B cell (primary cell): ENCODE data around the gene APOO. TPM values are rescaled to one million over a fixed set of nuclear protein-coding genes. Genes with fewer than 3 reads are reported as not detected.

Experiments
- ATAC-seq: fragments of 200-7000 bp; cut with Tn5 transposase; one replicate; pipeline ENCODE4 v1.10.0; 2021; ENCODE audit warnings: low read depth, mild to moderate bottlenecking, moderate number of reproducible peaks, moderate library complexity
- CTCF ChIA-PET: fragments of 350-600 bp; sonication (Branson Sonifier 250); formaldehyde crosslinking; loops from one replicate; lab custom pipeline; 2021; ENCODE audit warnings: antibody characterized with exemption, inconsistent platforms; lab: Charles Lee
- POLR2A ChIA-PET: fragments of 350-600 bp; sonication (Branson Sonifier 250); formaldehyde crosslinking; loops from one replicate; lab custom pipeline; 2021; ENCODE audit warnings: antibody characterized with exemption; lab: Charles Lee
- DNase-seq: peaks from one replicate; pipeline ENCODE4 v3.0.0; 2013
- H2AFZ ChIP-seq: 2 replicates; pipeline ENCODE4 v1.6.1; 2012; ENCODE audit warnings: mild to moderate bottlenecking, low read depth, low read length; ENCODE audit not compliant: insufficient read depth, poor library complexity, severe bottlenecking
- H3K27ac ChIP-seq, 2 donors: 1 replicate in 1 of 2; 2 replicates in 1 of 2; pipeline ENCODE4 v1.5.1; 2012 to 2013; ENCODE audit warnings: low read length in 2 of 2, mild to moderate bottlenecking in 2 of 2, moderate library complexity in 1 of 2
- H3K27me3 ChIP-seq, 4 experiments: fragments of 200-600 bp in 1 of 4; sonication (generic) in 1 of 4; replicated peaks in 1 of 4; 1 replicate in 2 of 4; 2 replicates in 2 of 4; pipeline versions ENCODE4 v1.6.1 to v1.7.0; 2013 to 2016; ENCODE audit warnings: low read length in 3 of 4, mild to moderate bottlenecking in 2 of 4, mixed read lengths in 1 of 4, moderate library complexity in 1 of 4; ENCODE audit not compliant: insufficient read depth in 4 of 4, control insufficient read depth in 3 of 4; ENCODE audit errors: control extremely low read depth in 1 of 4
- H3K36me3 ChIP-seq, 2 experiments: replicated peaks in 1 of 2; 1 replicate in 1 of 2; 2 replicates in 1 of 2; pipeline versions ENCODE4 v1.6.1 to v1.7.1; 2013; ENCODE audit warnings: low read length in 1 of 2; ENCODE audit not compliant: insufficient read depth in 2 of 2, control insufficient read depth in 1 of 2; ENCODE audit errors: control extremely low read depth in 1 of 2, extremely low read depth in 1 of 2
- H3K4me1 ChIP-seq, 2 donors: fragments of 200-600 bp in 1 of 2; sonication (generic) in 1 of 2; 1 replicate in 1 of 2; 2 replicates in 1 of 2; pipeline versions ENCODE4 v1.5.1 to v1.6.1; 2013 to 2017; ENCODE audit warnings: low read length in 2 of 2; ENCODE audit not compliant: control insufficient read depth in 2 of 2, insufficient read depth in 2 of 2
- H3K4me2 ChIP-seq: replicated peaks from 2 replicates; pipeline ENCODE3; 2012; ENCODE audit warnings: mild to moderate bottlenecking, low read depth, low read length; ENCODE audit not compliant: poor library complexity, severe bottlenecking
- H3K4me3 ChIP-seq, 5 experiments: fragments of 200-600 bp in 1 of 5; sonication (generic) in 1 of 5; 1 replicate in 3 of 5; 2 replicates in 2 of 5; pipeline versions ENCODE4 v1.5.1 to v1.7.0; 2011 to 2016; ENCODE audit warnings: low read length in 4 of 5, mild to moderate bottlenecking in 4 of 5, low read depth in 2 of 5, control low read depth in 1 of 5, moderate library complexity in 1 of 5; ENCODE audit not compliant: insufficient read depth in 1 of 5; ENCODE audit errors: control extremely low read depth in 1 of 5, extremely low read depth in 1 of 5
- H3K79me2 ChIP-seq: fragments of 200-600 bp; sonication (generic); one replicate; pipeline ENCODE4 v1.6.0; 2016; ENCODE audit warnings: low read length; ENCODE audit not compliant: control insufficient read depth, insufficient read depth
- H3K9ac ChIP-seq: fragments of 200-600 bp; sonication (generic); 2 replicates; pipeline ENCODE4 v1.6.1; 2017; ENCODE audit warnings: mild to moderate bottlenecking, low read length, moderate library complexity
- H3K9me3 ChIP-seq, 3 donors: one replicate each; pipeline versions ENCODE4 v1.6.1 to v1.7.1; 2013; ENCODE audit warnings: low read length in 2 of 3; ENCODE audit not compliant: control insufficient read depth in 2 of 3, insufficient read depth in 1 of 3; ENCODE audit errors: control extremely low read depth in 1 of 3
- H4K20me1 ChIP-seq: 2 replicates; pipeline ENCODE4 v1.6.0; 2012; ENCODE audit warnings: mild to moderate bottlenecking, low read length; ENCODE audit not compliant: insufficient read depth, control insufficient read depth, poor library complexity, severe bottlenecking
- H3K27ac Mint-ChIP-seq: one replicate; pipeline ENCODE4 v1.8.0; 2021; ENCODE audit warnings: mixed read lengths
- H3K27me3 Mint-ChIP-seq: one replicate; pipeline ENCODE4 v1.8.0; 2021; ENCODE audit warnings: mixed read lengths
- H3K4me1 Mint-ChIP-seq: one replicate; pipeline ENCODE4 v1.8.0; 2021; ENCODE audit warnings: mixed read lengths
- H3K4me3 Mint-ChIP-seq: one replicate; pipeline ENCODE4 v1.8.0; 2021; ENCODE audit warnings: mixed read lengths
- H3K9me3 Mint-ChIP-seq: one replicate; pipeline ENCODE4 v1.8.0; 2022; ENCODE audit warnings: mixed read lengths; ENCODE audit not compliant: insufficient read depth
- EZH2 ChIP-seq: IDR thresholded peaks from 2 replicates; pipeline ENCODE4 v1.6.1; 2012; ENCODE audit warnings: borderline replicate concordance, low read depth, mild to moderate bottlenecking, moderate library complexity, low read length; ENCODE audit not compliant: insufficient read depth, poor library complexity, severe bottlenecking
- WGBS: methylation state at CpG from one replicate; pipeline ENCODE4 v1.1.5; 2013; ENCODE audit warnings: missing lambda C conversion rate; ENCODE audit not compliant: insufficient coverage; 5-methylcytosine and 5-hydroxymethylcytosine counted together
- intact Hi-C: fragments of 100-400 bp; cut with micrococcal nuclease; formaldehyde crosslinking; loops from one replicate; pipeline ENCODE4 v1.10.0; 2022
- polyA plus RNA-seq: library from polyadenylated mRNA; depleted of rRNA; stranded (reverse); fragments of >200 nt; gene quantifications from 2 replicates; pipeline ENCODE4 v1.2.3, GENCODE V29; 2012
- total RNA-seq, 2 donors: library from RNA; stranded (reverse); fragments of 120-200 nt in 1 of 2; gene quantifications; 1 replicate in 1 of 2; 2 replicates in 1 of 2; pipeline versions ENCODE4 v1.2.3 to v1.2.4, GENCODE V29; 2013 to 2022
- TF ChIP-seq, protein P1 (sequence below): fragments of 200-600 bp; IDR thresholded peaks from one replicate; pipeline ENCODE4 v1.8.0; 2022; ENCODE audit warnings: antibody characterized with exemption, mild to moderate bottlenecking

Gene APOO
- total and polyA plus RNA-seq, 2 donors (not counting 1 experiment from before 2014, with no cell fraction given) = 4.7 to 7.2 TPM

- no peaks in the 10 kb centered on the region for H3K9me3 ChIP-seq
- peak overlapping the region; percentile 47 for H3K9ac ChIP-seq
- ATAC-seq = peak; percentile 87
- TF ChIP-seq, protein P1, sequence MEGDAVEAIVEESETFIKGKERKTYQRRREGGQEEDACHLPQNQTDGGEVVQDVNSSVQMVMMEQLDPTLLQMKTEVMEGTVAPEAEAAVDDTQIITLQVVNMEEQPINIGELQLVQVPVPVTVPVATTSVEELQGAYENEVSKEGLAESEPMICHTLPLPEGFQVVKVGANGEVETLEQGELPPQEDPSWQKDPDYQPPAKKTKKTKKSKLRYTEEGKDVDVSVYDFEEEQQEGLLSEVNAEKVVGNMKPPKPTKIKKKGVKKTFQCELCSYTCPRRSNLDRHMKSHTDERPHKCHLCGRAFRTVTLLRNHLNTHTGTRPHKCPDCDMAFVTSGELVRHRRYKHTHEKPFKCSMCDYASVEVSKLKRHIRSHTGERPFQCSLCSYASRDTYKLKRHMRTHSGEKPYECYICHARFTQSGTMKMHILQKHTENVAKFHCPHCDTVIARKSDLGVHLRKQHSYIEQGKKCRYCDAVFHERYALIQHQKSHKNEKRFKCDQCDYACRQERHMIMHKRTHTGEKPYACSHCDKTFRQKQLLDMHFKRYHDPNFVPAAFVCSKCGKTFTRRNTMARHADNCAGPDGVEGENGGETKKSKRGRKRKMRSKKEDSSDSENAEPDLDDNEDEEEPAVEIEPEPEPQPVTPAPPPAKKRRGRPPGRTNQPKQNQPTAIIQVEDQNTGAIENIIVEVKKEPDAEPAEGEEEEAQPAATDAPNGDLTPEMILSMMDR = no peak
- no peak for TF ChIP-seq EZH2
- Mint-ChIP-seq H3K4me1 (peaks cover 10% of the 10 kb centered on the region), H3K27me3 (no peaks in the 10 kb centered on the region), H3K27ac (peak overlapping the region; percentile 89), H3K9me3 (no peaks in the 10 kb centered on the region), H3K4me3 (peak overlapping the region; percentile 70)
- intact Hi-C loops = loop anchor here (1.0 kb wide), 1 partner anchor 45 kb away; the partner anchor contains the start of gene CXorf58
- peak overlapping the region; percentile 15 to 60 (median 29) for H3K4me3 ChIP-seq
- ChIA-PET CTCF (interaction anchor here (1.1 to 1.5 kb wide), 3 partner anchors 29 to 73 kb away, joined by 3 to 4 read pairs (median 3); no protein-coding TSS in a partner anchor), POLR2A (interaction anchor here (0.6 kb wide), 1 partner anchor 44 kb away, joined by 4 read pairs; no protein-coding TSS in a partner anchor)
- H3K79me2 ChIP-seq = no peaks in the 10 kb centered on the region
- H3K4me1 ChIP-seq = peaks cover 6 to 17% of the 10 kb centered on the region in 2 donors
- peak overlapping the region; percentile 67 for H3K4me2 ChIP-seq
- no peaks in the 10 kb centered on the region for H3K27me3 ChIP-seq
- WGBS = 0% methylated on average over 1 of the region's 9 CpGs
- peak overlapping the region; percentile 65 to 76 for H3K27ac ChIP-seq
- no peaks in the 10 kb centered on the region for H4K20me1 ChIP-seq
- peak overlapping the region; percentile 74 for H2AFZ ChIP-seq
- no peaks in the 10 kb centered on the region for H3K36me3 ChIP-seq
- peak; percentile 63 for DNase-seq
Observed at GRCh38 chrX:23952984-23953907, 45.5 kb upstream of the APOO start.
